Endothelial cell of umbilical vein (primary cell): ENCODE measurements around the gene TNIP1. TPM values are rescaled to one million over a fixed set of nuclear protein-coding genes. Genes with fewer than 3 reads are reported as not detected.

ENCODE experiments used
- BruUV-seq: library from RNA; stranded (reverse); fragments of 400-500 nt; replicated peaks from 2 replicates; lab custom pipeline; 2021; lab: Mats Ljungman, UMichigan
- CTCF ChIA-PET: fragments of 300-600, 350-600 bp; sonication (Branson Sonifier 250); formaldehyde crosslinking; loops from one replicate; lab custom pipeline; 2021; ENCODE audit warnings: antibody characterized with exemption, inconsistent platforms; lab: Charles Lee
- POLR2A ChIA-PET: fragments of 300-600, 350-600 bp; sonication (Branson Sonifier 250); formaldehyde crosslinking; loops from one replicate; lab custom pipeline; 2021; ENCODE audit warnings: antibody characterized with exemption, inconsistent platforms; lab: Charles Lee
- DNase-seq: peaks from one replicate; pipeline ENCODE4 v3.0.0-alpha.2; 2011; ENCODE audit warnings: low read depth, low spot score
- FAIRE-seq: peaks from 2 replicates; lab custom pipeline; 2011; peaks lifted over from hg19 to GRCh38; lab: Jason Lieb, UNC
- H2AFZ ChIP-seq: 2 replicates; pipeline ENCODE4 v1.6.0; 2012; ENCODE audit warnings: low read depth, low read length, control low read depth, inconsistent platforms
- H3K27ac ChIP-seq: 2 replicates; pipeline ENCODE4 v1.5.1; 2011; ENCODE audit warnings: low read depth, mild to moderate bottlenecking, control low read depth, low read length, moderate library complexity; ENCODE audit not compliant: insufficient read depth
- H3K27me3 ChIP-seq, 2 experiments: 2 replicates each; pipeline versions ENCODE4 v1.6.0 to v1.6.1; 2011; ENCODE audit warnings: low read length in 2 of 2, mixed read lengths in 1 of 2; ENCODE audit not compliant: control insufficient read depth in 2 of 2, insufficient read depth in 2 of 2
- H3K36me3 ChIP-seq, 2 experiments: 2 replicates in 1 of 2; 3 replicates in 1 of 2; pipeline ENCODE4 v1.5.1; 2011; ENCODE audit warnings: low read length in 2 of 2, mild to moderate bottlenecking in 1 of 2, moderate library complexity in 1 of 2; ENCODE audit not compliant: control insufficient read depth in 2 of 2, insufficient read depth in 2 of 2; ENCODE audit errors: extremely low read depth in 1 of 2
- H3K4me1 ChIP-seq: 3 replicates; pipeline ENCODE4 v1.5.1; 2011; ENCODE audit warnings: mild to moderate bottlenecking, low read length; ENCODE audit not compliant: control insufficient read depth, insufficient read depth; ENCODE audit errors: extremely low read depth
- H3K4me2 ChIP-seq: 2 replicates; pipeline ENCODE4 v1.6.1; 2011; ENCODE audit warnings: low read length, control low read depth, mixed read lengths; ENCODE audit not compliant: insufficient read depth
- H3K4me3 ChIP-seq, 3 experiments: fragments of 200-600 bp in 1 of 3; sonication (generic), shearing (Covaris generic) in 1 of 3; replicated peaks in 1 of 3; 2 replicates each; pipeline ENCODE4 v1.5.1; 2011 to 2016; ENCODE audit warnings: control low read depth in 3 of 3, low read length in 3 of 3, mild to moderate bottlenecking in 2 of 3, inconsistent platforms in 1 of 3, low read depth in 1 of 3, moderate library complexity in 1 of 3; ENCODE audit not compliant: insufficient read depth in 1 of 3
- H3K79me2 ChIP-seq: 2 replicates; pipeline ENCODE4 v1.6.0; 2012; ENCODE audit warnings: low read length, inconsistent platforms; ENCODE audit not compliant: control insufficient read depth, insufficient read depth
- H3K9ac ChIP-seq: replicated peaks from 2 replicates; pipeline ENCODE3; 2011; ENCODE audit warnings: low read length, control low read depth; ENCODE audit not compliant: insufficient read depth; ENCODE audit errors: extremely low read depth
- H3K9me1 ChIP-seq: replicated peaks from 3 replicates; pipeline ENCODE4 v1.6.0; 2011; ENCODE audit warnings: mild to moderate bottlenecking, low read length; ENCODE audit not compliant: control insufficient read depth, insufficient read depth; ENCODE audit errors: extremely low read depth
- H3K9me3 ChIP-seq: replicated peaks from 2 replicates; pipeline ENCODE4 v1.5.1; 2012; ENCODE audit warnings: low read length, inconsistent platforms; ENCODE audit not compliant: control insufficient read depth, insufficient read depth
- H4K20me1 ChIP-seq: replicated peaks from 2 replicates; pipeline ENCODE3; 2011; ENCODE audit warnings: mild to moderate bottlenecking, low read length; ENCODE audit not compliant: control insufficient read depth, insufficient read depth; ENCODE audit errors: extremely low read depth
- CTCF ChIP-seq, 2 donors: IDR thresholded peaks; 1 replicate in 1 of 2; 2 replicates in 1 of 2; pipeline ENCODE4 v1.5.1; 2011; ENCODE audit warnings: low read length in 2 of 2, mild to moderate bottlenecking in 2 of 2, moderate library complexity in 2 of 2, control low read depth in 1 of 2, inconsistent platforms in 1 of 2, low read depth in 1 of 2; ENCODE audit not compliant: insufficient read depth in 1 of 2; ENCODE audit errors: extremely low read depth in 1 of 2
- EZH2 ChIP-seq: IDR thresholded peaks from 2 replicates; pipeline ENCODE4 v1.6.1; 2012; ENCODE audit warnings: borderline replicate concordance, low read depth, mild to moderate bottlenecking, moderate library complexity, low read length, inconsistent platforms; ENCODE audit not compliant: severe bottlenecking
- FOS ChIP-seq: IDR thresholded peaks from 2 replicates; pipeline ENCODE4 v1.6.1; 2011; ENCODE audit warnings: mild to moderate bottlenecking, low read length, moderate library complexity, borderline replicate concordance; ENCODE audit not compliant: insufficient read depth
- GATA2 ChIP-seq: IDR thresholded peaks from 2 replicates; pipeline ENCODE4 v1.7.0; 2011; ENCODE audit warnings: low read depth, mild to moderate bottlenecking, moderate library complexity, mixed read lengths, low read length; ENCODE audit not compliant: insufficient read length, insufficient read depth
- JUN ChIP-seq: IDR thresholded peaks from 2 replicates; pipeline ENCODE4 v1.6.1; 2011; ENCODE audit warnings: borderline replicate concordance, low read depth; ENCODE audit not compliant: insufficient read length, insufficient read depth
- MAX ChIP-seq: IDR thresholded peaks from 2 replicates; pipeline ENCODE4 v1.6.1; 2011; ENCODE audit not compliant: insufficient read depth, insufficient read length
- MYC ChIP-seq: IDR thresholded peaks from one replicate; pipeline ENCODE4 v1.6.1; 2011; ENCODE audit warnings: mild to moderate bottlenecking, low read depth, low read length
- POLR2A ChIP-seq: IDR thresholded peaks from 2 replicates; pipeline ENCODE4 v1.6.1; 2012; ENCODE audit warnings: low read depth, mild to moderate bottlenecking, control low read depth, low read length
- POLR2AphosphoS5 ChIP-seq: IDR thresholded peaks from 2 replicates; pipeline ENCODE4 v1.6.1; 2012; ENCODE audit warnings: low read depth, mild to moderate bottlenecking, control low read depth, low read length, moderate library complexity; ENCODE audit not compliant: insufficient read depth
- dilution Hi-C: fragments of 300-500 bp; cut with MboI; formaldehyde crosslinking; loops from one replicate; pipeline ENCODE4 v1.15.0; 2019; ENCODE audit warnings: low sequenced_read_pairs; ENCODE audit not compliant: extremely low pct_ligation_motif_present
- intact Hi-C: fragments of 100-400 bp; cut with micrococcal nuclease; formaldehyde crosslinking; loops from one replicate; pipeline ENCODE4 v1.10.0; 2022
- polyA plus RNA-seq, 4 experiments: library from polyadenylated mRNA; depleted of rRNA in 3 of 4; stranded (reverse) in 3 of 4; unstranded in 1 of 4; fragments of >200 nt; gene quantifications; 2 replicates each; pipeline versions ENCODE4 v1.2.1 to v1.2.3, GENCODE V29; 2011 to 2012; ENCODE audit warnings: missing spikeins in 1 of 4
- total RNA-seq: library from RNA; stranded (reverse); gene quantifications from 2 replicates; pipeline ENCODE4 v1.2.3, GENCODE V29; 2021

TNIP1 gene
- total and polyA plus RNA-seq, 2 donors (not counting 3 experiments of a cell fraction or from before 2014, with no cell fraction given) = 43.0 to 96.8 TPM

- ChIA-PET POLR2A (no interaction called here), CTCF (interaction anchor here (6.8 to 16.3 kb wide), 2 partner anchors 68 to 116 kb away, joined by 215 to 679 read pairs; no protein-coding TSS in a partner anchor)
- no peak for TF ChIP-seq JUN
- TF ChIP-seq POLR2AphosphoS5 = no peak
- TF ChIP-seq CTCF (IDR thresholded peaks at IDR 0.05; ENCODE audit: extremely low read depth in 1 of 2, insufficient read depth in 1 of 2, low read depth in 1 of 2, low read length in 2 of 2) = no peak
- TF ChIP-seq MYC = no peak
- TF ChIP-seq FOS = no peak
- no peak for TF ChIP-seq GATA2
- no peak for TF ChIP-seq MAX
- no peak for TF ChIP-seq POLR2A
- TF ChIP-seq EZH2 = no peak
- Histone ChIP-seq H4K20me1 (no peaks in the 10 kb centered on the region), H2AFZ (no peak overlapping the region), H3K9me3 (no peaks in the 10 kb centered on the region), H3K27me3 (no peaks in the 10 kb centered on the region), H3K4me1 (no peaks in the 10 kb centered on the region), H3K4me2 (no peak overlapping the region), H3K36me3 (peaks cover 18 to 40% of the 10 kb centered on the region in 2 experiments), H3K9ac (no peak overlapping the region), H3K4me3 (no peak overlapping the region), H3K79me2 (no peaks in the 10 kb centered on the region), H3K27ac (no peak overlapping the region), H3K9me1 (no peaks in the 10 kb centered on the region)
- no peak for FAIRE-seq
- intact Hi-C loops (no loop called here), dilution Hi-C loops (no loop called here)
- no peak for DNase-seq
- BruUV-seq = no TSS peak
Observed at GRCh38 chr5:151118913-151119575, 38.2 kb upstream of the TNIP1 start.
